Measurements from ENCODE around the gene PRDM10.
A peak's percentile ranks its signal among the peaks of the same experiment; 100 is the strongest.
"Not testable (repeated sequence)": the region's sequence is repeated elsewhere in the genome, so short reads cannot be mapped to it uniquely, and the experiment has no call there.

Gene PRDM10, protein sequence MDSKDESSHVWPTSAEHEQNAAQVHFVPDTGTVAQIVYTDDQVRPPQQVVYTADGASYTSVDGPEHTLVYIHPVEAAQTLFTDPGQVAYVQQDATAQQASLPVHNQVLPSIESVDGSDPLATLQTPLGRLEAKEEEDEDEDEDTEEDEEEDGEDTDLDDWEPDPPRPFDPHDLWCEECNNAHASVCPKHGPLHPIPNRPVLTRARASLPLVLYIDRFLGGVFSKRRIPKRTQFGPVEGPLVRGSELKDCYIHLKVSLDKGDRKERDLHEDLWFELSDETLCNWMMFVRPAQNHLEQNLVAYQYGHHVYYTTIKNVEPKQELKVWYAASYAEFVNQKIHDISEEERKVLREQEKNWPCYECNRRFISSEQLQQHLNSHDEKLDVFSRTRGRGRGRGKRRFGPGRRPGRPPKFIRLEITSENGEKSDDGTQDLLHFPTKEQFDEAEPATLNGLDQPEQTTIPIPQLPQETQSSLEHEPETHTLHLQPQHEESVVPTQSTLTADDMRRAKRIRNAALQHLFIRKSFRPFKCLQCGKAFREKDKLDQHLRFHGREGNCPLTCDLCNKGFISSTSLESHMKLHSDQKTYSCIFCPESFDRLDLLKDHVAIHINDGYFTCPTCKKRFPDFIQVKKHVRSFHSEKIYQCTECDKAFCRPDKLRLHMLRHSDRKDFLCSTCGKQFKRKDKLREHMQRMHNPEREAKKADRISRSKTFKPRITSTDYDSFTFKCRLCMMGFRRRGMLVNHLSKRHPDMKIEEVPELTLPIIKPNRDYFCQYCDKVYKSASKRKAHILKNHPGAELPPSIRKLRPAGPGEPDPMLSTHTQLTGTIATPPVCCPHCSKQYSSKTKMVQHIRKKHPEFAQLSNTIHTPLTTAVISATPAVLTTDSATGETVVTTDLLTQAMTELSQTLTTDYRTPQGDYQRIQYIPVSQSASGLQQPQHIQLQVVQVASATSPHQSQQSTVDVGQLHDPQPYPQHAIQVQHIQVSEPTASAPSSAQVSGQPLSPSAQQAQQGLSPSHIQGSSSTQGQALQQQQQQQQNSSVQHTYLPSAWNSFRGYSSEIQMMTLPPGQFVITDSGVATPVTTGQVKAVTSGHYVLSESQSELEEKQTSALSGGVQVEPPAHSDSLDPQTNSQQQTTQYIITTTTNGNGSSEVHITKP

DNA sequence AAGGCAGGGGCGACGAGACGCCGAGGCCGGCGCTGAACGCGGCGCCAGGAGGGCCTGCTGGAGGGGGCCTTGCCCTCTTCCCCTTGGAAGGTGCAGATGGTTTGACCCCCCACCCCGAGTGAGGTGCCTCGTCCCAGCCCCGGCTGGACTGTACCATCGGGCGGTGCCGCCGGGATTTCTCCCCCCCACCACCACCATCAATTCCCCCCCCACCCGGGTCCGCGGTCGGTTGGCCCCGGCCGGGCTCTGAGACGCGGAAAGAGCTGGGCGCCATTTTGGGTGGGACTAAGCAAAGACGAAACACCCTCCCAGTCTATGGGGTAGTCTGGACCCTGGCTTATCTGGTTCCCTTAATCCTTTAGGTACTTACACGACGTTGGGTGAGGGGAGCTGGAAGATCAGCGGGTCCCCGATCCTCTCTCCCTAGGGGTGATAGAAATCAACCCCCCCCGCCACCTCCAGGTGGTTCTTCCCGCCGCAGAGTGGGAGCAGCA, at the start of gene PRDM10:
Gene PRDM10, minus strand, starts transcription at position 484 of the 494 bp plus-strand sequence. CDS start 41,871 bp downstream, outside the sequence.
- DNase-seq: peak; percentile 86

DNA sequence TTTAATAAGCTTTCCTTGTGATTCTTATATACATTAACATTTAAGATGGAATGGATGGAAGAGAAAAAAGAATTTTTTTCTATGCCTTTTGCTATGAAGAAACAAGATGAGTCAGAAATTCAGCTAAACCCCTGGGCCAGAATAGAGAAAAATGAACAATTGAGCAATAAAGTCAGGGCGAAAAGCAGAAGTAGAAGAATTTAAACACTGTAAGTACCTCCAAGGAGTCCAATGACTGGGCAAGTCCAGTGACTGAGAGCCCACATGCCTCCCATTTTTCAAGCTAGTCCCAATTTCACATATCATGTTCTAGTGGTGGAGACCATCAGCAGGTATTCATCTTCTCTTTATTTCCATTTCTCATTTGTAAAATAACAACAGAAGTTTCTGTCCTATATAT, 48.4 kb upstream of the PRDM10 start:
- no peak for DNase-seq

DNA sequence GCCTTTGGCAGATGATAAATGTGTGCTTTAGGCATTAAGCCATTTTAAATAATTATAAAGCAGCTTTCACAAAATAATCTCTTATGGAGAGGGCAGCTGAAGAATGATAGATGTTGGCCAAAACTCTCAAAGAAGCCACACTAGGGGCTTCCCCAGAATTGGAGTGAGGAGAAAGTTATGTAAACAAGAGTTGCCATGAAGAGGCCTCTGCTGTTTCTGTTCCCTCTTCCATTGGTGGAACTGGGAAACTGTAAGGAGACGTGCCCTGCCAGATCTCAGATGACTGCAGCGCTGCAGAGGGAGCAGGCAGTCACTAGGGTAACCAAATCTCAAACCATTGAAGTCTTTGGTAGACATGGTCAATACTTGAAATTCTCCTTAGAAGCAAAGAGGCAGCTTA, 47.6 kb upstream of the PRDM10 start:
- no peak for DNase-seq

DNA sequence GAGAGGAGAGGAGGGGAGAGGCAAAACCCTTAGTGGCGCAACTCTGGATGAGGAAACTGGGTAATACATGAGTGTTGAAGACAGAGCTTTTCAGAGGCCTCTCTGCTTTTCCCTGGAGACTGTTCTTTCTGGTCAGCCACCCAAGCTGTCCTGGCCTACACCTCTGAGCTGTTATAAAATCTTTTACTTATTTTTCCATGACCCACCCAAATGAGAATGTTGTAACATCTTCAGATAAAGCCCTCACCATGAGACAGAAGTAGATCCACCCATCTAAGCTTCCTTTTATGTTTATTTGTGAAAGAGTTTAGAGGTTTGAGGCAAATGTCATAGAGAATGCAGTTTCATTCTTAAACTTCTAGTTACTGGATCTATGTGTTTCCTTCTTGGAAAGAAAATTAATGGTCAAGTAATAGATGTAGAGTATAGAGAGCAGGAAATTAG, 46.7 kb upstream of the PRDM10 start:
- DNase-seq: no peak

DNA sequence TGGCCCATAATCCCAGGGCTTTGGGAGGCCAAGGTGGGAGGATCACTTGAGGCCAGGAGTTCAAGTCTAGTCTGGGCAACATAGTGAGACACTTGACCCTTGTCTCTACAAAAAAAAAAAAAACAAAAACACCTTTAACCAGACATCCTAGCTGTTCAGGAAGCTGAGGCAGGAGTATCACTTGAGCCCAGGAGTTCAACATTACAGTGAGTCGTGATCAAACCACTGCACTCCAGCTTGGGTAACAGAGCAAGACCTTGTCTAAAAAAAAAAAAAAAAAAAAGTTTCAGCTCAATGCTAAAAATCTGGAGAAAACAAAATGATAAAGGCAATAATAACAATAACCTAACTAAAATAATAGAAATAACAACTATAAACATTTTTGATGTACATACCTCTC, 44.5 kb upstream of the PRDM10 start:
- DNase-seq: no peak

DNA sequence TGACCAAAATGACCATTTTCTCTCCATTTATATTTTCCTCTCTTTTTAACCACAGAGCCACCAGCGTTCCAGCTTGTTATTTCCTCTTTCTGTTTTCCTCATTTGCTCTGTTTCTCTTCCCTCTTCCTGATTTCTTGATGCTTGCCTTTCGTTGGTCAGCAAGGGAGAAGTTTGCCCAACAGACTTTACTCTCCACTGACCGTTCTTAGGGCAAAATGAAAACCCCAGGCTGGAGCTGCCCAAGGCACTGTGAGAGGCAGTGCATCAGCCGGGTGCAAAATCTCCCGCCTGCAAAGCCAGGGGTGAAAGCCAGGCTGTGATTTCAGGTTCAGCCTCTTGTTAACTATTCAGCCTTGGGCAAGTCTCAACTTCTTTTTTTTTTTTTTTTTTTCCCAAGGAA, 40.9 kb upstream of the PRDM10 start:
- DNase-seq: no peak

DNA sequence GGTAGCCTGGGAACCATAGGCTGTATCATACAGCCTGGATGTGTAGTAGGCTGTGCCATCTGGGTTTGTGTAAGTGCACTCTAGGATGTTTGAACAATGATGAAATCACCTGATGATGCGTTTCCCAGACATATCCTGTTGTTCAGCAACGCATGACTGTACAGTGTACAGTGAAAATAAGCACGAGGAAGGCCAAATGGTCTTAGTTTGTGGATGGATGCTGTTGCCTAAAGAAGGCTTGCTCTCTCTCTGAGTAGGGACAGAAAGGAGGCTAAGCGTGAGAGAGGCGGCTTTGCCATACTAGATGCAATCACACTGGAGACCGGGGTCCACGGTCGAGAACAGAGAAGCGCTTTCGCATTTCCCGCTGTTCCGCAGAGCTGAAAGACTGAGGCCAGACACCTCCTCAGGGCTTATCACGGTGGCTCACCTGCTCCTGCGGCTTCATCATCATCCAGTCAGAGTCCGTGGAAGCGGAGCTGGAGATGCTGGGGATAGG, 39.5 kb upstream of the PRDM10 start:
- peak; percentile 65 for DNase-seq

DNA sequence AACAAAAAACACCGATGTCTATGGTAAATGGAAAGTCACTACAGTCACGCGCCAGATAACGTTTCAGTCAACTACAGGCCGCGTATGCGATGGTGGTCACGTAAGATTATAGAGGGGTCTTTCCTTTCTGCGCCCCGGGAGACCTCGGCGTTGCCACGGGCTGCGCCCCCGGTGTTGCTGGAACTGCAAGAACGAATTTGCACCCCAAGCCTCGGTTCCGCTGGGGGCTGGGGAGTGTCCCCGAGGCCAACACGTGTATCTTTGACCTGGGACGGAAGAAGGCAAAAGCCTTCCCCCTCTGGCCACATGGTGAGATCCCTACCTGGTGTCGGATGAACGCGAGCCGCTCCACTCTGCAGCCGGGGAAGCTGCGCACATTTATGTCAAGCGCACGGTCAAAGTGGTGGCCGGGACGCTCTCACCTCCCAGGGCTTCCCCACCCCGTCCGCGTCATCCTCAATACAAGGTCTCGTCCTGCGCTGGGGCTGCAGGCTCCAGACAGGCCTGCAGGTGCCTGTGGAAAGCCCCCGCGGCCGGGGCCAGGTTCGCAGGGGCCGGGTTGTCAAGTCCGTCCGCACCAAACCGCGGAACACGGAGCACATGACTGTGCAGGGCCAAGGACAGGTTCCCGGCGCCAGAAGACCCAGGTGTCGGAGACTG, 37.8 kb upstream of the PRDM10 start:
- no peak for DNase-seq

DNA sequence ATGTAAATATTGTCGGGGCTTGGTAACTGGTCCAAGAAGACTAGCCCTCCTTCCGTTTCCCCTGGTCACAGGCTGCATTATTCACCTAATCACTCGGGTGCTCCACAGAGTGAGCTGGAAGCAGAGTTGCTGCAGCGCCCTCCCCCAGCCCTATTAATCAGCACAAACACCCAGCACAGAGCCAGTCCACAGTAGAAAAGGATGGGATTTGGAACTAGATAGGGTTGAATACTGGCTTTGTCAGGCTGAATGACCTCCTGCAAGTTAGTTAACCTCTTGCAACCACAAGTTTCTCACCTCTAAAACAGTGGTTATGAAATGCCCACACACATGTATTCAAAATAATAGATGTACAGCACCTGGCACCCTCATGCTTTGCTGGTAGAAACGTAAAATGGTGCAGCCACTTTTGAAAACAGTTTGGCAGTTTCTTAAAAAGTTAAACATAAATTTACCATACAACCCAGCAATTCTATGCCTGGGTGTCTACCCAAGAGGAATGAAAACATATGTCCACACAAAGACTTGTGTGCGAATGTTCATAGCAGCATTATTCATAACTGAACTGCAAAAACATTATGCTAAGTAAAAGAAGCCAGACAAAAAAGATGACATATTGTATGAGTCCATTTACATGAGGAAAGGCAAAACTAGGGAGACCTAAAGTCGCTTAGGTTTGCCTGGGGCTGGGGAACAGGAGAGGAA, 35.4 kb upstream of the PRDM10 start:
- no peak for DNase-seq

DNA sequence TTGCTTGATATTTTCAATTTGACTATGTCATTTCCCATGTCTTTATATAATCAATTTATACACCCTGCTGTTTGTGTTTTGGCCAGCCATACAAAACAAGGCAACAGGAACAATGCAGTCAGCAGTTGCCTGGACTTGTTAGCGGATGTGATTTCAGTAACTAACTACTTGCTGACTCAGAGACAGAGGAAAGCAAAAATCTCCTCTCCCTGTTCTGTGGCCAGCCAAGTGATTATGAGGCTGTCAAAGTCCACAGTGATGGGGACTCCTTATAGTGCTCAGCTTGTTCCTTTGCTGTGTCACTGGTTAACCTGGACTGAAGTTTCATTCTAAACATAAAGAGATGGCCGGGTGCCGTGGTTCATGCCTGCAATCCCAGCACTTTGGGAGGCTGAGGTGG, 34.4 kb upstream of the PRDM10 start:
- DNase-seq: peak; percentile 50

DNA sequence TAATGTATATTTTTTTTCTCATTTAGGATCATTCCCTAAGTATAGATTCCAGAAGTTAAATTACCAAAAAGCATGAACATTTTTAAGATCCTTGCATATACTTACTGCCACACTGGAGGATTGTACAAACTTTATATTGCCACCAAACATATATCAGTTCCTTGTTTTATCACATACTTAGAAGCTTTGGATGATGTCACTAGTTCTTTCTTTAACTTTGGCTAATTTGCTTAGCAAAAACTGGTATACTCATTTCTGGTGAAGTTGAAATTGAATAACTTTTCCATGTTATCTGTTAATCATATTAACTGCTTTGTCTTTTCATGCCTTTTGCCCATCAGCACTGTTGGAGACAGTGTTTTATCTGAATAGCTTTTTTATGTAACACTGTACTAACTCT, 31.6 kb upstream of the PRDM10 start:
- no peak for DNase-seq

DNA sequence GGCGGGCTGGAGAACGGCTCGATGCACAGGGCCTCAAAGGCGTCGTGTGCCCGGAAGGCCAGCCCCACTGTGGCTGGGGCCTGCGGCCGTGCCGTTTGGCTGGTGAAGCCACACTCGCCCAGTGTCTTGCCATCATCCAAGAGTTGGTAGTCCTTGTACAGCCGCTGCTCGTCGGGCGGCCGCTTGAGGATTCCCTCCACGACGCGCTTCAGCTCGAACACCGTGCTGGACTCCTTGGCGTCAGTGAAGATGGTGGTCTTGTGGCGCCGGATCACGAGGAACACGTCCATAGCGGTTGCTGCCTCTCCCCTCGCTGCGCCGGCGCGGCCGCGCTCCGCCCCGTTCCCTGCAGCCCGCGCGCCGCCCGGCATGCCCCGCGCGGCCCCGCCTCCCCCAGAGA, 30.3 kb upstream of the PRDM10 start:
- no peak for DNase-seq

DNA sequence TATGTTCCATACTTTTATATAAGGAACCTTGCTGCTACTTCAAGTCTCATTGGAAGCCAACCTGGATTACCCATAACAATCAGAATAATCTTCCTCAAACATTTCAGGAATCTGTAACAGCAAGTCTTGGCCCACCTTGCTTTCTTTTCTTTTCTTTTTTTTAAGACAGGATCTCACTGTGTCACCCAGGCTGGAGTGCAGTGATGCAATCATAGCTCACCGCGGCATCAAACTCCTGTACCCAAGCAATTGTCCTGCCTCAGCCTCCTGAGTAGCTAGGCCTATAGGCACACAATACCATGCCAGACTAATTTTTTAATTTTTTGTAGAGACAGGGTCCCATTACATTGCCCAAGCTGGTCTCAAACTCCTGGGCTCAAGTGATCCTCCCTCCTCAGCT, 29.3 kb upstream of the PRDM10 start:
- DNase-seq: no peak

DNA sequence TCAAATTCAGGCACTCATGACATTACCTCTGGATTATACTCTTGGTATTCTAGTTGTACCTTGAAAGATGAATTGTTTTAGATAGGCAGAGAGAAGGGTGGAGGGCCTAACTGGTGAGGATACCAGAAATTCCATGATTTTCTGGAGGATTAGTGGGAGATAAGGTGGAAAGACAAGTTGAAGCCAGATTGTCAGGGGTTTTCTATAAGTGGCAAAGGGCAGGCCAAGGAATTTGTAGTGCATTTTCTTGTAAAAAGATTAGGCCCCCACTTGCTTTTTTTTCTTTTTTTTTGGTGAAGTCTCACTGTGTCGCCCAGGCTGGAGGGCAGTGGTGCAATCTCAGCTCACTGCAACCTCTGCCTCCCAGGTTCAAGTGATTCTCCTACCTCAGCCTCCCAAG, 28.4 kb upstream of the PRDM10 start:
- no peak for DNase-seq

DNA sequence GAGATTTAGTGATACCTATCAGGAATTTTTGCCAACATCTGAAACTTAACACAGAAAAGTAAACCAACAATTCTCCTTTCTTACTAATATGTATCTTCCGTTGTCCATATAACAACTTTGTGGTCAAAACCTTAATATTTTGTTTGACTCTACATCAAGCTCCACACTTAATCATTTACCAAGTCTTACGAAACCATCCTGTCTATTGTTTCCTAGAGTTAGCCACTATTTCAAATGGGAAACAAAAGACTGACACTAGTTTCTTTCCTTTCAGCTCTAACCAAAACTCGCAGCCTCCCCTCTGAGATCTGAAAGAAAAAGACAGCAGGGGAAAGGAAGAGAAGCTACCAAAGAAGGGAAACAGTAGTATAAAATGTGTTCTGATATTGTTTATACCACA, 26.5 kb upstream of the PRDM10 start:
- DNase-seq: peak; percentile 48

DNA sequence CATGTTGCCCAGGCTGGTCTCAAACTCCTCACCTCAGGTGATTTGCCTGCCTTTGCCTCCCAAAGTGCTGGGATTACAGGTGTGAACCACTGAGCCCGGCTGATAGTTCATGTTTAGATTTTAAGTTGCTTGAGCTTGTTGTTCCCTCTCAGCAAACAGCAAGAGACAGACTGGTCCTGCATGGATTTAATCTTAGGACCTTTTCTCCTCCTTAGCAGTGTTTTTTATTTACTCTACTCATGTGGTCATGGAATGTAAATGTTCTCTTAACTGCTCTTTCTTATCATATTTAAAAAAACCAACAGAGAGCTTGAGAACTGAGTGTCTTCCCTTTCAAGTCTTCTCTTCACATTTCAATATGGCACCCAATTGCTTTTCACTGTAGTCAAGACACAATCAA, 22.7 kb upstream of the PRDM10 start:
- no peak for DNase-seq

DNA sequence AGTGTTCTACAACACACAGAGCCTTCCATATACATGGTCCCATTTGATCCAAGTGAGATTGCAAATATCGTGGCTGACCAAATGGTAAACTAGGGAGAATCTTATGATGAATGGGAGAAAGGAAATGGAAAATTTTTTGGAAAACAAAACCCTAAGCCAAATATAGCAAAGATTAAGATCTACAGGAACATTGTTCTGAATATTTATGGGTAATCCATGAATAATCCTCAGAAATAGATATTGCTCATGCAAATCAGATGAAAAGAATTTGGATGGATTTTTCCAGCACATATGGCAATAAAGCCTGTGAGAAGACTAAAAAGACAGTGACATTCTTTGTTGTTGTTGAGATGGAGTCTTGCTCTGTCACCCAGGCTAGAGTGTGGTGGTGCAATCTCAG, 21.7 kb upstream of the PRDM10 start:
- DNase-seq: no peak

DNA sequence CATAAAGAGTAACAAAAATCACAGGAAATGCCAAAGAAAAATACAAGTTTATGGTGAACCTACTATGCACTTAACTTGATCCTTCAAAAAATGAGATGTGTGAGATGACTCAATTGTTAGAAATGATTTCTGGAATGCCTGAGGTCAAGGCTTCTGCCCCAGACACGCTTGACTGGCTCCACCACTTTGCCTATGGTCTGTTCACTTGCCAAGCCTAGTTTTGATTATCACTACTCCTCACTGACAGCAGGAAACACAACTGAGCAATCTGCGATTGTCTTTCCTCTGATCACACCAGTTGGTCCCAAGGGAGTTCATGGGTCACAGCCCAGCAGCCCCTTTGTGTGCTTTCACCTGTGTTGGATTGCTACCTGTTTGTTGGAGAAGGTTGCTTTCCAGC, 20.6 kb upstream of the PRDM10 start:
- peak; percentile 89 for DNase-seq

DNA sequence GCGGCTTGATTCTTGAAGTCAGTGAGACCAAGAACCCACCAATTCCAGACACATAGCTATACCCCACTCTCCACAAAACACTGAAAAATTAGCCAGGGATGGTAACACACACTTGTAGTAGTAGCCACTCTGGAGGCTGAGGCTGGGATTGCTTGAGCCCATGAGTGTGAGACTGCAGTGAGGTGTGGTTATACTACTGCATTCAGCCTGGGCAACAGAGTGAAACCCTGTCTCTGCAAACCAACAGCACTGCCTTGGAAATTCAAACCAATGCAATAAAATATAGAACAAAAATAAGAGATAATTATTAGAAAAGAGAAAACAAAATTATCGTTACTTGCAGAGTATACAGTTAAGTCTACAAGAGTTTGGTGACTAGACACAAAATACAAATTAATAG, 20.2 kb upstream of the PRDM10 start:
- DNase-seq: peak; percentile 54

DNA sequence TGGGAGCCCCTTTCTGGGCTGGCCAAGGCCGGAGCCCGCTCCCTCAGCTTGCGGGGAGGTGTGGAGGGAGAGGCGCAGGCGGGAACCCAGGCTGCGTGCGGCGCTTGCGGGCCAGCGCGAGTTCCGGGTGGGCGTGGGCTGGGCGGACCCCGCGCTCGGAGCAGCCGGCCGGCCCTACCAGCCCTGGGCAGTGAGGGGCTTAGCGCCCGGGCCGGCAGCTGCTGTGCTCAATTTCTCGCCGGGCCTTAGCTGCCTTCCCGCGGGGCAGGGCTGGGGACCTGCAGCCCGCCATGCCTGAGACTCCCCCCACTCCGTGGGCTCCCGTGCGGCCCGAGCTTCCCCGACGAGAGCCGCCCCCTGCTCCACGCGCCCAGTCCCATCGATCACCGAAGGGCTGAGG, 19.0 kb upstream of the PRDM10 start:
- DNase-seq: not testable (repeated sequence)

DNA sequence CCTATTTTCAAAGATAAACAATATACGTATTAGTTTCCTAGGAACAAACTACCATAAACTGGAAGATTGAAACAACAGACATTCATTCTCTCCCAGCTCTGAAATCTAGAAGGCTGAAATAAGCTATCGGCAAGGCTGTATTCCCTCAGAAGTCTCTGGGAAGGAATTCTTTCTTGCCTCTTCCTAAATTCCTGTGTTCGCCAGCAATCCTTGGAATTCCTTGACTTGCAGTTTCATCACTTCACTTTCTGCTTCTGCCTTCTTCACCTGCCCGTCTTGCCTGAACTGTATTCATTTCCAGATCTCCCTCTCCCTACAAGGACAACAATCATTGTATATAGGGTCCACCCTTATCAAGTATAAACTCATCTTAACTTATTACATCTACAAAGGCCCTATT, 17.7 kb upstream of the PRDM10 start:
- DNase-seq: peak; percentile 60

DNA sequence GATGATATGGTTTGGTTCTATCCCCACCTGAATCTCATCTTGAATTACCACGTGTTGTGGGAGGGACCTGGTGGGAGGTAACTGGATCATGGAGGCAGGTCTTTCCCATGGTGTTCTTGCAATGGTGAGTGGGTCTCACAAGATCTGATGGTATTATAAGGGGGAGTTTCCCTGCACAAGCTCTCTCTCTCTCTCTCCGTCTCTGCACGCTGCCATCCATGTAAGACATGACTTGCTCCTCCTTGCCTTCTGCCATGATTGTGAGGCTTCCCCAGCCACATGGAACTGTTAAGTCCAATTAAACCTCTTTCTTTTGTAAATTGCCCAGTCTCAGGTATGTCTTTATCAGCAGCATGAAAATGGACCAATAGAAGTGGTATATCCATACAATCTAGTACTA, 13.2 kb upstream of the PRDM10 start:
- DNase-seq: not testable (repeated sequence)
